ENCODE data around the gene NEU1.

NEU1 gene

GRCh38 chr6:31899215-31899614 is 36.6 kb upstream of the NEU1 start:
- Histone ChIP-seq H3K36me3 (ENCODE audit: control insufficient read depth, insufficient read depth, low read length) (no peaks in the 10 kb centered on the region), H3K4me3 (ENCODE audit: low read depth, low read length) (no peak overlapping the region), H2AFZ (no peak overlapping the region), H3K79me2 (no peaks in the 10 kb centered on the region), H3K27me3 (ENCODE audit: control insufficient read depth, insufficient read depth, low read length) (no peaks in the 10 kb centered on the region), H3K27ac (no peak overlapping the region), H3K4me1 (peaks cover 11% of the 10 kb centered on the region), H3K9me3 (ENCODE audit: control insufficient read depth, low read length) (no peaks in the 10 kb centered on the region), H3K9ac (no peak overlapping the region), H3K4me2 (ENCODE audit: low read length) (no peak overlapping the region)
- no peak for TF ChIP-seq CTCF (IDR thresholded peaks at IDR 0.05)

GRCh38 chr6:31898383-31899011 is 35.9 kb upstream of the NEU1 start:
- Histone ChIP-seq H3K36me3 (ENCODE audit: control insufficient read depth, insufficient read depth, low read length) (no peaks in the 10 kb centered on the region), H3K9ac (no peak overlapping the region), H3K79me2 (no peaks in the 10 kb centered on the region), H3K9me3 (ENCODE audit: control insufficient read depth, low read length) (no peaks in the 10 kb centered on the region), H3K4me2 (ENCODE audit: low read length) (peak overlapping the region; percentile 78), H3K4me3 (ENCODE audit: low read depth, low read length) (peak overlapping the region; percentile 87), H2AFZ (peak overlapping the region; percentile 89), H3K27ac (peak overlapping the region; percentile 82), H3K27me3 (ENCODE audit: control insufficient read depth, insufficient read depth, low read length) (no peaks in the 10 kb centered on the region), H3K4me1 (peaks cover 11% of the 10 kb centered on the region)
- TF ChIP-seq CTCF (IDR thresholded peaks at IDR 0.05) = no peak

GRCh38 chr6:31897612-31898382 is 35.2 kb upstream of the NEU1 start, which contains the start of gene EHMT2:
EHMT2 (minus strand) TSS chr6:31897698; CDS start chr6:31897677, 21 bp downstream.
- H3K27me3 ChIP-seq (ENCODE audit: control insufficient read depth, insufficient read depth, low read length) = no peaks in the 10 kb centered on the region
- H2AFZ ChIP-seq = peak within 1 kb of the TSS; percentile 89
- H3K36me3 ChIP-seq (ENCODE audit: control insufficient read depth, insufficient read depth, low read length) = no peaks in the 10 kb centered on the region
- H3K4me3 ChIP-seq (ENCODE audit: low read depth, low read length) = peak within 1 kb of the TSS; percentile 87
- peaks cover 9% of the 10 kb centered on the region for H3K4me1 ChIP-seq
- peak within 1 kb of the TSS; percentile 32 for H3K9ac ChIP-seq
- TF ChIP-seq CTCF (IDR thresholded peaks at IDR 0.05) = no peak
- H3K27ac ChIP-seq = peak within 1 kb of the TSS; percentile 82
- no peaks in the 10 kb centered on the region for H3K9me3 ChIP-seq (ENCODE audit: control insufficient read depth, low read length)
- peak within 1 kb of the TSS; percentile 78 for H3K4me2 ChIP-seq (ENCODE audit: low read length)
- H3K79me2 ChIP-seq = no peaks in the 10 kb centered on the region

- Histone ChIP-seq H3K4me1 (peaks cover 6% of the 10 kb centered on the region), H3K27ac (peak overlapping the region; percentile 52), H3K27me3 (ENCODE audit: control insufficient read depth, insufficient read depth, low read length) (no peaks in the 10 kb centered on the region), H3K4me3 (ENCODE audit: low read depth, low read length) (peak overlapping the region; percentile 87), H3K36me3 (ENCODE audit: control insufficient read depth, insufficient read depth, low read length) (no peaks in the 10 kb centered on the region), H3K9me3 (ENCODE audit: control insufficient read depth, low read length) (no peaks in the 10 kb centered on the region), H3K9ac (peak overlapping the region; percentile 32), H2AFZ (peak overlapping the region; percentile 76), H3K79me2 (no peaks in the 10 kb centered on the region), H3K4me2 (ENCODE audit: low read length) (peak overlapping the region; percentile 70)
- TF ChIP-seq CTCF (IDR thresholded peaks at IDR 0.05) = no peak
Measured at GRCh38 chr6:31896856-31897611, 34.4 kb upstream of the NEU1 start.
